Left ventricle myocardium superior (tissue), 1 donor: ENCODE measurements around the gene ZNF17. TPM values are rescaled to one million over a fixed set of nuclear protein-coding genes. Genes with fewer than 3 reads are reported as not detected.
A peak's percentile ranks its signal among the peaks of the same experiment; 100 is the strongest.

Experiments
- ATAC-seq: fragments of 200-7000 bp; cut with Tn5 transposase; one replicate; pipeline ENCODE4 v1.9.1; 2020; ENCODE audit warnings: mild to moderate bottlenecking, moderate library complexity
- DNase-seq: peaks from one replicate; pipeline ENCODE4 v3.0.0-alpha.2; 2020
- intact Hi-C: fragments of 100-400 bp; cut with micrococcal nuclease; formaldehyde crosslinking; loops from one replicate; pipeline ENCODE4 v1.11.0; 2022
- total RNA-seq: library from RNA; stranded (reverse); fragmentation: NEBNext Ultra II Directional; extraction: Animal tissue kit (Norgen Biotek cat#: 25700); gene quantifications from one replicate; pipeline ENCODE4 v1.2.1, GENCODE V29; 2021
- donor health status: DM: no; HTN: yes; CAD: no; lungs with severe emphysema.

The ZNF17 gene
- total RNA-seq, 1 donor from 2014 or later = 8.8 TPM

- intact Hi-C loops = no loop called here
- ATAC-seq = peak; percentile 61
- peak; percentile 65 for DNase-seq
These were observed 4.3 kb upstream of the ZNF17 start for GRCh38 chr19:57406516-57407123.

DNA sequence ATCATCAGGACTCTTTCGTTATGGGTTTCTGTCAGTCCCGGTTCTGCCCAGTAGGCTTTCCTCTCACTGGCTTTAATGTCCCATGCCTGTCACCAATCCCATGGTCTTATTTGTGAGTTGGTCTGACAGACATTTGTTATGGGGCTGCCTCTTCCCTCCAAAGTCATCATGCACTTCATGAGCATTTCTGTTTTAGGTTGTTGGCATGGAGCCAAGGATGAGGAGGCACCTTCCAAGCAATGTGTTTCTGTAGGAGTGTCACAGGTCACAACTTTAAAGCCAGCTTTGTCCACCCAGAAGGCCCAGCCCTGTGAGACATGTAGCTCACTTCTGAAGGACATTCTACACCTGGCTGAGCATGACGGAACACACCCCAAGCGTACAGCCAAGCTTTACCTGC is 8.5 kb downstream of the ZNF17 start:
- ATAC-seq (no peak), DNase-seq (no peak)
- intact Hi-C loops = no loop called here

- intact Hi-C loops = no loop called here
- DNase-seq = no peak
These were observed 10.1 kb downstream of the ZNF17 start for GRCh38 chr19:57421037-57421436.

DNA sequence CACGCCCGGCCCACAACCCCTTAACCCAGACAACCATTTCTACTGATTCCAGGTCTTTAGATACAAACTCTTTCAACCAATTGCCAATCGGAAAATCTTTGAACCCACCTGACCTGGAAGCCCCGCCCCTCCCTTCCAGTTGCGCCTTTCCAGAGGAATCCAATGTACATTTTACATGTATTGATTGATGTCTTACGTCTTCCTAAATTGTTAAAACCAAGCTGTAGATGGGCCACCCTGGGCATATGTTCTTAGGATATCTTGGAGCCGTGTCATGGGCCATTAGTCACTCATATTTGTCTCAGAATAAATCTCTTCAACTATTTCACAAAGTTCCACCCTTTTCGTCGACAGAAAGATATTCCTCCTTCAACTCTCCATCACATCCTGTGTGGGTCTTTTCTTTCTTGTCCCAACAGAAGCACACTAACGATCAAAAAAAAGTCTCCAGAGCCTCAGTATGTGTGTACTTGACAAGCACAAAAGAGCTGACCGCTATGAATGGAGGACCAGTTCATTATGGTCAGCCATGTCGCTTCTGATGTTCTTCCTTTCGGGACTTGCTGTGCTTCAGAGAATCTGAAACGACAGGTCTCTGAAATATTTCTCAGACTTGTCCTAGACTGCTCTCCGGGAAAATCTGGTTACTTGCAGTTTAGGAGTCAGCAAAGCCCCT is 23.6 kb downstream of the ZNF17 start:
- ATAC-seq = no peak
- intact Hi-C loops = no loop called here
- DNase-seq = no peak

More at GRCh38 chr19:57421037-57421436, 10.1 kb downstream of the ZNF17 start:
- ATAC-seq = no peak

DNA sequence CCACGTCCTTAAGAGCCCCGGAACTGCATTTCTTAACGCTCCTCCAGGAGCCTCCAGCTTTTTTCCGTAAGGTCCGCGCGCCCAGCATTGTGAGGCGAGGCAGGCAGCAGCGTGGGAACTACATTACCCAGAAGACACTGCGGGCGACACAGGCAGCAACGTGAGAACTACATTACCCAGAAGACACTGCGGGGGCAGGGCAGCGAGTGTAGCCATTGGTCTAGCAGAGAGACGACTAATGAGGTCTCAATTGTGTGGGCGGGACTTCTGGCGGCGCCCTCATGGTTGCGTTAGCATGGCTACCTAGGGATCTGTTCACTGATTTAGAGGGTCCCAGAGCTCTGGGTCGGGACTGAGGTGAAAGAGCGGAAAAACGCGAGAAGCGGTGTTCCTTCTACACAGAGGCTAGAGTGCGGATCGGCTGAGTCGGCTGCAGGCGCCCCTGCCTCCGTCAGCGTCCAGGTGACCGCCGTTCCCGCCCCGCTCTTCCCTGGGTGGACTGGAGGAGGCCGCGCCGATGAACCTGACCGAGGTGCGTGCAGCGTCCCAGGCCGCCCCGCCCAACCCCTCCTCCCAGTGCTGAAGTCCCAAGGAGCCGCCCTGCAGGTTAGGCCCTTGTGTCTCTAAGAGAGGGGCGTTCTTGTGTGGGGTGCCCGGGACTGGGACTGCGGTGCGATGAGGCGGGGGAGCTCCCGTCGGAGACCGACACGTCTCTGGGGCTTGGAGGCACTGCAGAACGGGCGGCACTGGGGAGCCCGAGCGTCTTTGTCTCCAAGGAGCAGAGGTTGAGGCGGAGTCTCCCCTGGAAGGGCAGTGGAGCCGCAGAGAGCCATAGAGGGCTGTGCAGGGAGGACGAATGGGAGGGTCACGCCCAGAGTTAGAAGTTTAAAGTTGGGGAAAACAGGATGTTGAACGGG is 24.4 kb downstream of the ZNF17 start, which contains the start of gene ZNF749:
TSS of gene ZNF749 (plus strand) at position 264 of the 917 bp plus-strand sequence. CDS start at position 518, 254 bp downstream.
- peak; percentile 96 for DNase-seq
- intact Hi-C loops = no loop called here
- ATAC-seq = peak; percentile 99

DNA sequence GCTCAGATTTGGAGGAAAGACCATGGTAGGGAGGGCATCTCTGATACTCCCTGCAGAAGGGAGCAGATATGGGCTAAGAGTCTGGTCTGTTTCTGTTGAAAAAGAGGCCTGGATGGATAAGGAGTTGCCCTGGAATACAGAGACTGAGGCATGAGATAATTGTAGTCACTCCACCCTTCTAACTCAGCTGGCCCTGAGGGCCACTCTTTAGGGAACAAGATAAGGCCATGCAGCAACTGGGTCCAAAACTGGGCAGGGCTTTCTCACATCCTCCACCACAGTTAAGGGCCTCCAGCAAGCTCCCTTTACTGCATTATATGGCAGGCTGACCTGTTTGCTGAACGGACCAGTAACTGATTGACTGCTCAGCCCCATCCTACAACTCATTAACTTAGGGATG is 25.5 kb downstream of the ZNF17 start:
- no peak for DNase-seq
- intact Hi-C loops = no loop called here
- no peak for ATAC-seq

DNA sequence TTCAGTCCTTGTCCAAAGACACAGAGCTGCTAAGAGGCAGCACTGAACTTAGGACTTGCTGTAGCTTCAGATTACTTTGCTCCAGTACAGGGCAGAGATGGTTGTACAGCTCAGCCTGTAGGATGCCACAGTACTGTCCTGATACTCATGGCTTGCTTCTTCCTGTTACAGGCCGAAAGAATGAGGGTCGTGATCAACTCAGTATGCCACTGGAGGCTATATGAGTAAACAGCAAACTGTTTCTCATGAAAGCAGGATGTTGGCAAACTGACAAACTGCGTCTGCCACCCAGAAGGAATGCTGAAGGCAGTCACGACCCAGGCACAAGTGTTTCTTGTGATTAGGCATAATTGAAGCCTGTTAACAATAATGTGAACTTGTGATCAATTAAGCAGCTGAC is 27.0 kb downstream of the ZNF17 start:
- intact Hi-C loops = no loop called here
- ATAC-seq (no peak), DNase-seq (no peak)

- no peak for ATAC-seq
- intact Hi-C loops = no loop called here
- DNase-seq = no peak
These were observed 28.0 kb downstream of the ZNF17 start for GRCh38 chr19:57438925-57439324.

DNA sequence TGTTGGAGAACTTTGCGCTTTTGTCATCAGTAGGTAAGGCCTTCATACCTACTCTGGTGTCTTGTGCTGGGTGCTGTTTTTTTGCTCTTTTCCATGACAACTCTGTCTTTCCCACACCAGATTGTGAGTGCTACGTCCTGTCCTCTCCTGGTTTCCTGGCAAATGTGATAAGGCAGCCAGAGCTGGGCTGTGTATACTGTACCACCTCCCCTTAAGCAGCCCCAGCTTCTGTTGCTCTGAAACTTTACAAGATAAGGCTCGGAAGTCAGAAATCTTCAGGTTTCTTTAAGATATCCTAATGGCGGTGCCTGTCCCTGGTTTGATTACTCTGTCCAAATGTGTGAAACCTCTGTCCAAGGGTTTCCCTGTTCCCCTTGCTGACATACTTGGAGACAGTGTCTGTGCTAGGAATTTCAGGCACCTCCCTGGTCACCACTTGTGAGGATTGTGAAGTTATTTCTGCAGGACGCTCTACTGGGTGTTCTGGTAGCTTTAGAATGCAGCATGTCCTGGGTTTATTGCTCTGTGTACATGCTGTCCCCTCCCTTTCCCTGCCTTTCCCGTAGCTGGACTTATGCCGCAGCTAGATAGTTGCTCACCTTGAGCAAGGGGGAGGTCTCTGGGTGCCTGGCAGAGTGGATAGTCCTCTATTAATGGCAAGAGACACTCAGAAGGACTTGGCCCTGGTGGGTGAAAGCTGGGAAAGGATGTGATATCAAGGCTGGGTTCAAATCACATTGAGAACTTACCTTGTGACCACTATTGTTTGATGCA is 31.2 kb downstream of the ZNF17 start:
- DNase-seq = no peak
- intact Hi-C loops = no loop called here
- peak; percentile 85 for ATAC-seq

- peak; percentile 10 for ATAC-seq
- no peak for DNase-seq
- intact Hi-C loops = no loop called here
These were observed 32.2 kb downstream of the ZNF17 start for GRCh38 chr19:57443121-57443696.

DNA sequence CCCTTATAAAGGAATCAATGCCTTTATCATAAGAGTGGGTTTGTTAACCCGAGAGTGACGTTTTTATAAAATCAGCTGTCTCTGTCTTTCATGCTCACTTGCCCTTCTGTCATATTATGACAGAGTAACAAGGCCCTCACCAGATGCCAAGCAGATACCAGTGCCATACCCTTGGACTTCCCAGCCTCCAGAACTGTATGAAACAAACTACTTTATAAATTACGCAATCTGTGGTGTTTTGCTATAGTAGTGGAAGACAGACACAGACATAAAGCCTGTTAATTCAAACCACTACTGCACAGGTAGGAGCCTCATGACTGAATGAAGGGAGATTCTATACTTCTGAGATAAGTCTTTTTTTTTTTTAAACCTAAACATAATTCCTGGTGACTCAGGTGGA is 41.3 kb downstream of the ZNF17 start:
- DNase-seq (no peak), ATAC-seq (no peak)
- intact Hi-C loops = no loop called here

GRCh38 chr19:57465680-57466381 is 54.9 kb downstream of the ZNF17 start:
- DNase-seq (no peak), ATAC-seq (peak; percentile 81)
- intact Hi-C loops = no loop called here

DNA sequence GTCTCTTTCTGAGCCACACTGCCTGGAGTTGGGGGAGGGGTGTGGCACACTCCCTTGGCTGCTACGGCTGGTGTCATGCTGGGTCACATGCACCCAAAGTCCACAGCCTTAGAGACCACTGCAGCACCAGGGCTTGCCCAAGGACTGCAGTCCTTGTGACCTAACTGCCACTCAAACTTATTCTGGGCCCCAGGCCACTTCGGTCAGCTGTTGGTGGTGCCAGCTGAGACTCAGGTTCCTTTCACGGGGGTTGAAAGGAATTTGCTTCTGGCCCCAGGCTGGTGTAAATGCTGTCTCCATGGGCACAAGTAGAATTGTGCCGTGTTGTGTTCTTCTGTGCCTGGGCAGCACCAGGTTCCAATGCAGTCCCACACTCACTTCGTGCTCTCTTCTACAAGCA is 55.5 kb downstream of the ZNF17 start:
- peak; percentile 97 for ATAC-seq
- intact Hi-C loops = no loop called here
- peak; percentile 68 for DNase-seq

Other genes with a start within 250 kb of the ZNF17 start
- gene DUXA, start 243.7 kb upstream of the ZNF17 start, total RNA-seq = not detected
- 19.4 TPM for gene ZNF264, start 219.7 kb upstream of the ZNF17 start, total RNA-seq
- gene AURKC, start 180.1 kb upstream of the ZNF17 start, total RNA-seq = 1.5 TPM
- 9.0 TPM for gene ZNF805, start 170.5 kb upstream of the ZNF17 start, total RNA-seq
- gene ZNF460, start 130.7 kb upstream of the ZNF17 start, total RNA-seq = 26.4 TPM
- 6.1 TPM for gene ZNF543, start 90.7 kb upstream of the ZNF17 start, total RNA-seq
- gene ZNF304, start 59.9 kb upstream of the ZNF17 start, total RNA-seq = 8.3 TPM
- 10.9 TPM for gene TRAPPC2B, start 47.6 kb upstream of the ZNF17 start, total RNA-seq
- 3.2 TPM for gene ZNF547, start 47.6 kb upstream of the ZNF17 start, total RNA-seq
- 17.8 TPM for gene ZNF548, start 21.3 kb upstream of the ZNF17 start, total RNA-seq
- gene ZNF749, start 24.2 kb downstream of the ZNF17 start, total RNA-seq = 3.3 TPM
- gene VN1R1, start 46.0 kb downstream of the ZNF17 start, total RNA-seq = 4.1 TPM
- gene ZNF772, start 66.4 kb downstream of the ZNF17 start, total RNA-seq = 24.0 TPM
- 9.1 TPM for gene ZNF419, start 76.6 kb downstream of the ZNF17 start, total RNA-seq
- gene ZNF773, start 88.8 kb downstream of the ZNF17 start, total RNA-seq = 6.0 TPM
- gene ZNF549, start 116.2 kb downstream of the ZNF17 start, total RNA-seq = 4.1 TPM
- gene ZNF550, start 148.7 kb downstream of the ZNF17 start, total RNA-seq = 8.4 TPM
- 4.8 TPM for gene ZNF416, start 167.8 kb downstream of the ZNF17 start, total RNA-seq
- gene ZIK1, start 173.0 kb downstream of the ZNF17 start, total RNA-seq = 4.1 TPM
- 3.9 TPM for gene ZNF530, start 188.7 kb downstream of the ZNF17 start, total RNA-seq
- gene ZNF134, start 203.1 kb downstream of the ZNF17 start, total RNA-seq = 12.9 TPM
- gene ZNF211, start 222.0 kb downstream of the ZNF17 start, total RNA-seq = 11.1 TPM